Panc1 (cell line): ENCODE data around the gene YY1.

Experiments
- POLR2AphosphoS5 ChIP-seq: IDR thresholded peaks from 2 replicates; pipeline ENCODE4 v1.6.1; 2012; ENCODE audit warnings: mild to moderate bottlenecking, low read depth, low read length, moderate library complexity
- SIN3A ChIP-seq: IDR thresholded peaks from 2 replicates; pipeline ENCODE4 v1.6.1; 2012; ENCODE audit warnings: low read depth, mild to moderate bottlenecking, low read length, moderate library complexity, borderline replicate concordance; ENCODE audit not compliant: insufficient read depth
- TCF7L2 ChIP-seq: IDR thresholded peaks from 2 replicates; pipeline ENCODE4 v1.6.1; 2011; ENCODE audit warnings: mild to moderate bottlenecking, low read depth, low read length, inconsistent platforms
- TF ChIP-seq, protein P1 (sequence below): fragments of 450-650 bp; IDR thresholded peaks from 2 replicates; pipeline ENCODE4 v1.5.1; 2017; ENCODE audit warnings: mild to moderate bottlenecking
- TF ChIP-seq, protein P2 (sequence below), 2 experiments: IDR thresholded peaks; 2 replicates each; pipeline ENCODE4 v1.6.1; 2011 to 2012; ENCODE audit warnings: low read depth in 2 of 2, control low read depth in 1 of 2, low read length in 1 of 2, mild to moderate bottlenecking in 1 of 2, moderate library complexity in 1 of 2; ENCODE audit not compliant: insufficient read depth in 1 of 2

DNA sequence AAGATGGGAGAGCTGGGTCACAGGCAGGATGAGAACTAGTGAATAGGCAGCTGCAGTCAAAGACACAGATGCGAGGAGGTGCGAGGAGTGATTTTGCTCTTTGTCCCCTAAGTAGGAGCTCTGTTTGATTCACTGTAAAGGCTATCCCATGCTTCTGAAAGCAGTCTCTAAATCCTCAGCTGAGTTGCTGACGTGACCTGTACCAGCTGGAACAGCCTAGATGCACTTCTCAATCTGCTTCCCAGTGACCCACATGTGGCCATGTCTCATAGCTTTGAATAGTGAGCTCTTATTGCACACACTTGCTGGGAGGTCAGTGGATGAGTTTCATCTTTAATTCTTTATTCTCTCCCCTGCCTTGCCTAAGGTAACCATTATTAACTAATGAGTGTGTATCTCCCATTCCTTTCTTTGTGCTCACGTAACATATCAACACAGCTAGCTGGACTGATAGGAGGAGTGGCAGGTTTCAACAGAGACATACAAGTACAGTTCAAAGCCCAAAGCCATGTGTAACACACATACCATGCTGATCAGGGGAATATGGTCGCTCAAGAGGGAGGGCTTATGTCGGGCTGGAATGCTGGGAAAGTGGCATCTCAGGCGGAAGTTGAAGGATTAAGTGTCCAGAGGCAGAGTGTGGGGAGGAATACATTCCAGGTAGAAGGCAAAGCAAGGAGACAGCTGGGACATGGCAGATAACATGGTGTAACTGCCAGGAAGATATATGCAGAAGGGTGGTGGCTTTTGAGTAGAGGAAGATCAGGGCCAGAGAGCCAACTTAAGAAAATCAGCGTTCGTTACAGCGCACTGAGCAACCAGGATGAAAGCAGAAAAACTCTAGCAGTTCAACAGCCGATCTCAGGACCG is 15.4 kb upstream of the YY1 start:
- TF ChIP-seq, protein P1, sequence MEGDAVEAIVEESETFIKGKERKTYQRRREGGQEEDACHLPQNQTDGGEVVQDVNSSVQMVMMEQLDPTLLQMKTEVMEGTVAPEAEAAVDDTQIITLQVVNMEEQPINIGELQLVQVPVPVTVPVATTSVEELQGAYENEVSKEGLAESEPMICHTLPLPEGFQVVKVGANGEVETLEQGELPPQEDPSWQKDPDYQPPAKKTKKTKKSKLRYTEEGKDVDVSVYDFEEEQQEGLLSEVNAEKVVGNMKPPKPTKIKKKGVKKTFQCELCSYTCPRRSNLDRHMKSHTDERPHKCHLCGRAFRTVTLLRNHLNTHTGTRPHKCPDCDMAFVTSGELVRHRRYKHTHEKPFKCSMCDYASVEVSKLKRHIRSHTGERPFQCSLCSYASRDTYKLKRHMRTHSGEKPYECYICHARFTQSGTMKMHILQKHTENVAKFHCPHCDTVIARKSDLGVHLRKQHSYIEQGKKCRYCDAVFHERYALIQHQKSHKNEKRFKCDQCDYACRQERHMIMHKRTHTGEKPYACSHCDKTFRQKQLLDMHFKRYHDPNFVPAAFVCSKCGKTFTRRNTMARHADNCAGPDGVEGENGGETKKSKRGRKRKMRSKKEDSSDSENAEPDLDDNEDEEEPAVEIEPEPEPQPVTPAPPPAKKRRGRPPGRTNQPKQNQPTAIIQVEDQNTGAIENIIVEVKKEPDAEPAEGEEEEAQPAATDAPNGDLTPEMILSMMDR = no peak
- TF ChIP-seq POLR2AphosphoS5 (no peak), TCF7L2 (no peak), SIN3A (no peak)
- TF ChIP-seq, protein P2, sequence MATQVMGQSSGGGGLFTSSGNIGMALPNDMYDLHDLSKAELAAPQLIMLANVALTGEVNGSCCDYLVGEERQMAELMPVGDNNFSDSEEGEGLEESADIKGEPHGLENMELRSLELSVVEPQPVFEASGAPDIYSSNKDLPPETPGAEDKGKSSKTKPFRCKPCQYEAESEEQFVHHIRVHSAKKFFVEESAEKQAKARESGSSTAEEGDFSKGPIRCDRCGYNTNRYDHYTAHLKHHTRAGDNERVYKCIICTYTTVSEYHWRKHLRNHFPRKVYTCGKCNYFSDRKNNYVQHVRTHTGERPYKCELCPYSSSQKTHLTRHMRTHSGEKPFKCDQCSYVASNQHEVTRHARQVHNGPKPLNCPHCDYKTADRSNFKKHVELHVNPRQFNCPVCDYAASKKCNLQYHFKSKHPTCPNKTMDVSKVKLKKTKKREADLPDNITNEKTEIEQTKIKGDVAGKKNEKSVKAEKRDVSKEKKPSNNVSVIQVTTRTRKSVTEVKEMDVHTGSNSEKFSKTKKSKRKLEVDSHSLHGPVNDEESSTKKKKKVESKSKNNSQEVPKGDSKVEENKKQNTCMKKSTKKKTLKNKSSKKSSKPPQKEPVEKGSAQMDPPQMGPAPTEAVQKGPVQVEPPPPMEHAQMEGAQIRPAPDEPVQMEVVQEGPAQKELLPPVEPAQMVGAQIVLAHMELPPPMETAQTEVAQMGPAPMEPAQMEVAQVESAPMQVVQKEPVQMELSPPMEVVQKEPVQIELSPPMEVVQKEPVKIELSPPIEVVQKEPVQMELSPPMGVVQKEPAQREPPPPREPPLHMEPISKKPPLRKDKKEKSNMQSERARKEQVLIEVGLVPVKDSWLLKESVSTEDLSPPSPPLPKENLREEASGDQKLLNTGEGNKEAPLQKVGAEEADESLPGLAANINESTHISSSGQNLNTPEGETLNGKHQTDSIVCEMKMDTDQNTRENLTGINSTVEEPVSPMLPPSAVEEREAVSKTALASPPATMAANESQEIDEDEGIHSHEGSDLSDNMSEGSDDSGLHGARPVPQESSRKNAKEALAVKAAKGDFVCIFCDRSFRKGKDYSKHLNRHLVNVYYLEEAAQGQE (IDR thresholded peaks at IDR 0.05; ENCODE audit: insufficient read depth in 1 of 2, low read depth in 2 of 2, low read length in 1 of 2) = no peak
